GM21526 (cell line): ENCODE results near the gene IGF1R.

ENCODE experiments used
- ATAC-seq: cut with Tn5 transposase; IDR thresholded peaks from one replicate; pipeline ENCODE4 v1.9.1; 2021; ENCODE audit warnings: moderate library complexity; ENCODE audit not compliant: unreplicated experiment, low FRiP score

IGF1R gene

DNA sequence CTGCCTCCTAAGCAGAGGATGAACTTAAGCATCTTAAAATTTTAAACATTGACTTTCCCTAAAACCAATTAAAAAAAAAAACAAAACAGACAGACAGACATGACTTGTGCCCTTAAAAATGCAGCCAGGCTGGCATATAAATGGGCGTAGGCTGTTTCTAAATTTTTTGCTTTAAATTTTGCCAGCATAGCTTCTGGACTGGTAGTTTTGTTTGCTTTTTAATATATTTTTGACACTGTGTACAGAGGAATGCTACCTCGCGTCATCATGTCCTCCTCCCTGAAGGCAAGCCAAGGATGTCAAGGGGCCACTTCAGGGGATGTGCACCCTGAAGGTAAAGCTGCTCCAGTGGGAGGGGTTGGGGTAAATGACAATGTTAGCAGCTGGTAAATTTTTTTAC is 224.4 kb downstream of the IGF1R start:
- ATAC-seq: no peak

DNA sequence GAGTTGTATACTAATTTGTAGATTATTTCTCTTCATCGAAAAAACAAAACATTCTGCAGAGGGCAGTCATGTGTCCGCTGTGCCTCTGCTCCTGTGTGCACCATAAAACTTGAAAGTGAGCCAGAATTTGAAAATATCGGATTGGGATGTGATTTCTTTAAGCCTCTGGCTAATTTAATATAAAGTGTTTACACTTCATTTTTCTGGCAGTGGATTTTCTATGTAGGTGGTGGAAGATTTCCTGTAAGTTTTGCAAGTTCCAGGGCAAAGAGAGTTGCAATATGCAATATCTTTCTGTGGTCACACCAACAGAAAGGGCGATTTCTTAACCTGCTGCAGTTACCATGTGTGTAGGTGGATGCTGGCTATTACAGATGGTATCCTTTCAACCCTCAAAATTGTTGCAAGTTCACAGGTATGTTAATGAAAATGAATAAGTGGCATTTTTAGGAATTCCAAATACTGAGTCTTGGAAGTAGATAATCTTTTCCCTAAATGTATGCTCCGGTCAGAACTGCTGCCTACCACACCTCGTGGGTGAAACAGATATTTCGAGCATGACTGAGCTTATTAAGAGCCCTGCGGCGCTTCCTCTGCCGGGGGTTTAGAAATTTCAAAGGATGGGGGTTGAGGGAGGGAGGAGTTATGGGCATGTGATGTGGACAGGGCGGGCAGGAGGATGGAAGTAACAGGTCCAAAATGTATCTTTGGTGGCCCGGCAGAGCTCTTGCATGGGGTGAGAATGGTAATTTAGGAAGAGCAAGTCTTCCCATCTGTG is 225.3 kb downstream of the IGF1R start:
- no peak for ATAC-seq

DNA sequence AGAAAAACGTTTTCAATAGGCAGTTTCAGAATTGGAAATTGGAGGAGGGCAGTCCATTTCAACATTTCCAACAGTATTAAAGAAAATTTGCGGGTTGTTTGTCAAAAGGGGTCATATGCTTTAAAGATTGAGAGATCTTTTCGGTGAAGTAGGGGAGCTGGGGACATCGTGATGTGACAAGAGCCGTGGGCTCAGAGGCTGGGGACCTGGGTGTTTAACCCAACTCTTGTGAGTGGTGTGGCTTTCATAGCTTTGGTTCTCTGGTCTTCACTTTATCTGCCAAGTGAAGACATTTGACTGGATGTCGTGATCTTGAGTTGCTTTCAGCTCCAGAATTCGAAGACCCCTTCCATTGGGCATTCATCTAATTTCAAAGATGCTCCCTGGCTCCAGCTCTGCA is 226.0 kb downstream of the IGF1R start:
- no peak for ATAC-seq

GRCh38 chr15:98874773-98875172 is 226.4 kb downstream of the IGF1R start:
- no peak for ATAC-seq

- ATAC-seq: no peak
These were observed 227.0 kb downstream of the IGF1R start for GRCh38 chr15:98875309-98875708.

- no peak for ATAC-seq
These were observed 228.4 kb downstream of the IGF1R start for GRCh38 chr15:98876451-98877369.

- no peak for ATAC-seq
These were observed 229.8 kb downstream of the IGF1R start for GRCh38 chr15:98878172-98878571.

DNA sequence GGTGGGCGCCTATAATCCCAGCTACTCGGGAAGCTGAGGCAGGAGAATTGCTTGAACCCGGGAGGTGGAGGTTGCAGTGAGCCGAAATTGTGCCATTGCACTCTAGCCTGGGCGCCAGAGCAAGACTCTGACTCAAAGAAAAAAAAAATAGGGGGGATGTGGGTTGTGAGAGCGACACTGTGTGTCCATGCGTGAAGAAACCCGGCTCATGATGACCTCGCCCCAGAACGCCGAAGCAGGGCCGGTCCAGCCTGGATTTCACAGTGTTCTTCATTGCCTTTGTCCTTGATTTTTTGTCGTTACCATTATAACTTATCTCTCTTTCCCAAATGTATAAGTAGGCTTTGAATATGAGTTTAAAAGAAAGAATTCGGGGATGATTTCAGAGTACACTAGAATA is 230.5 kb downstream of the IGF1R start:
- ATAC-seq: no peak

- peak; percentile 84 for ATAC-seq
These were observed 233.5 kb downstream of the IGF1R start for GRCh38 chr15:98881526-98882520.

DNA sequence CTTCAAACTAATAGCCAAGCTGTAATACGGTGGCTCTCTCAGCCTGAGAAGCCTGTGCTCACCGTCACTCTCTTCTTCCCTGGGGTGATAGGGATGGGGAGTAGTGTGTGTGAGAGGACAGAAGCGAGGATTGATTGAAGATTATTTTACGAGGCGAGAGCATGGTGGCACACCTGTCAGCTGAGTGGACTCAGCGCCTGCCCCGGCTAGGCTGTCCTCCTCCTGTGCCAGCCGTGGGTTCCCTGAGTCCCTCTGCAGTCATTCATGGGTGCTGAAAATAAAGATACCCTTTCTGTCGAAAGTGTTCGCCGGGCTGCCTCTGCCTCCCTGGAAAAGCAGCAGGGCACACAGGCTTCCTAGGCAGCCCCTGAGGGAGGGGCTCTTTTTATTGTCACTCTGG is 235.1 kb downstream of the IGF1R start:
- no peak for ATAC-seq

DNA sequence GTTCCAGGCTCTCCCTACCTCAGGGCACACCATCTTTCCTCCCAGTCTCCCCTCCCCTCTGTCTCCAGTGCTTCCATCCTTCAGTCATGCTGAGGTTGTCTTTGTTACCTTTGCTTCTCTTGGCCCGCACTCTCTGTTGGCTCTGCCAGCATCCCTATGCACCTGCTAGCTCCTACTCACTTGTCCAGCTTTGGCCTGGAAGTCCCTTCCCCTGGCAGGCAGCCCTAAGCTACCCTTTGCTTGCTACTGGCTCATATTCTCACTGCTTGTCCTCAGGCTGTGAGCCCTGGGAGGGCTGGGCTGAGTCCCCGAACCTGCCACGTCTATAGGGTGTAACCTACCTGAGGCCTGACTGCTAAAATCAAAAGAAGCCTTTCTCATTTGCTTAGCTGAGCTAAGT is 236.6 kb downstream of the IGF1R start:
- no peak for ATAC-seq

DNA sequence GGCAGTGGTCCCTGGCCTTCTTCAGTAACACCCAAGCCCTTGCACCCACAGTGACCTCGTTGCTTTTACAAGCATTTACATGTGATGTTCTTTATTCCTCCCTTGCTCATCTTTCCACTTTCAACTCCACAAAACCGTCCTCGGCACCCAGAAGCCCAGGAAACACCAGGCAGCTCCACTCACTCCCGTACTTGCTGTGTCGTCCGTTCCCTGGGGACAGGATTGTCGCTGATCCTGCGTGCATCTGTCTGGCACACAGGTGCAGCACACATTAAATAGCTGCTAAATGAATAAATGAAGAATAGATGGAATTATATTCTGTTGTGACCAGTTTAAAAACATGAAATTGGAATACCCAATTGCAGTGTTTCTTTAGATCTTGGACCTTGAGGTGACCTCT is 239.6 kb downstream of the IGF1R start:
- ATAC-seq: no peak

DNA sequence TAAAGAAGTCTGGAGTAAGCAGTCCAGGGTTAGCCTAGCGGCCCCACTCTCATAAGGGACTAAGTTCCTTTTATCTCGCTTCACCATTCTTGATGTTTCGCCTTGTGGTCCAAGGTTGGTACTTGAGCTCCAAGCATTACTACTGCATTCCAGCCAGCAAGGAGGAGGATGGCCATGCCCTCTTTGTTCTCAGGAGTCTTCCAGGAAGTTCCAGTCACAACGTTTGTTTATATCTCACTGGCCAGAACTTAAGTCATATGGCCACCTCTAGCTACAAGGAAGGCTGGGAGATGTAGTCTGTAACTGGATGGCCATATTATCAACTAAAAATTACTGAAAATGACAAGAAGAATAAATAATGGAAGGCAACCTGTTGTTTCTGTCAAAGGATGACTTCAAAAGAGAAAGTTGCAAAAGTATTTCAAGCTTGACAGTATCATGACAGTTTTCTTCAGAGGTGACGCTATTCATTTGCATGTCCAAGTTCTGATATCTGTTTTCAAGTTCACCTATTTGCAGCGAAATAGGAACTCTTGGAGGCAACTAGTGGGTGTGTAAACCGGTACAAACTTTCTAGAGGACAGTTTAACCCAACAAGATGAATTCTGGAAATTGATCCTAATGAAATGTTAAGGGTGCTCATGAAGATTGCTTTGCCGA is 240.6 kb downstream of the IGF1R start:
- no peak for ATAC-seq

- ATAC-seq: no peak
These were observed 241.8 kb downstream of the IGF1R start for GRCh38 chr15:98889930-98890695.

GRCh38 chr15:98891301-98891700 is 243.0 kb downstream of the IGF1R start:
- no peak for ATAC-seq

- ATAC-seq: no peak
These were observed 245.1 kb downstream of the IGF1R start for GRCh38 chr15:98893401-98893800.

GRCh38 chr15:98894312-98894711 is 246.0 kb downstream of the IGF1R start:
- ATAC-seq: no peak

DNA sequence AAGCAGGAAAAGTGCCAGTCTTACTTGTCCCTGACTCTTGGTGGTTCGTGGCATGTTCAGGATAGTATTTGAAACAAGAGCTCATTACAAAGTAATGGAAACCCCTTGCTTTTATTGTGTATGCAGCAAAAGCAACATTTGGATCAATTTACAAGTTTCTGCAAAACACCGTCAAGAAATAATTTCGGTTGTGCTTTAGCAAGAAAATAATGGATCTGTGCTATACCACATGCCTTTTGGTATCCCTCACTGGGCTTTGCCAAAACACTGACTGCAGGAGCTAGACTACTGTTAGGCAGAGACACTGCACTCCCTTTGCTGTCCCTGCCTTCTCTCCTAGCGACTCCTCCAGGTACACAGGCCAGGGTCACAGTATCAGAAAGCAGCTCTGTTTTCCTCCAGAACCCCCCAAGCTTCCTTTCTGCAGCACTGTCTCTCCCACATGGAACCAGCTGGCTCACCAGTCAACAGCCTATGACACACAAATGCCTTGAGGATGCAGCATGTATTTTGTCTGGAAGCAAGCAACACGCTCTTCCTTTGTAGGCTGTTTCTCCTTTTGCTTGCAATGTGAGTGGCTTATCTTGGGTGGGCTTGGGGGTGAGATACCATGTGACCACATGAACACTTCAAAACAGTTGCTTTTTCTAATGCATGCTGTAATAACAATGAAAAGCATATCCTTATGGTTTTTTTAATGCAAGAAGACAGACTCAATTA is 247.8 kb downstream of the IGF1R start:
- ATAC-seq: no peak
